Lung (tissue), 12 donors: ENCODE measurements around the gene POT1. TPM values are rescaled to one million over a fixed set of nuclear protein-coding genes. Genes with fewer than 3 reads are reported as not detected.

Source experiments
- ATAC-seq: fragments of 200-7000 bp; cut with Tn5 transposase; one replicate; pipeline ENCODE4 v1.9.1; 2020; ENCODE audit warnings: moderate number of reproducible peaks; ENCODE audit not compliant: insufficient read depth, low FRiP score
- DNase-seq, 3 donors: peaks; one replicate each; pipeline ENCODE4 v3.0.0-alpha.2; 2013 to 2017
- H3K27ac ChIP-seq, 2 donors: one replicate each; pipeline ENCODE4 v1.5.1; 2013; ENCODE audit warnings: mild to moderate bottlenecking in 2 of 2, moderate library complexity in 2 of 2, control low read depth in 1 of 2, inconsistent platforms in 1 of 2, low read depth in 1 of 2, low read length in 1 of 2
- H3K27me3 ChIP-seq, 3 donors: one replicate each; pipeline ENCODE4 v1.5.1; 2013; ENCODE audit warnings: low read length in 2 of 3; ENCODE audit not compliant: control insufficient read depth in 3 of 3, insufficient read depth in 3 of 3
- H3K36me3 ChIP-seq, 4 donors: one replicate each; pipeline ENCODE4 v1.5.1; 2013; ENCODE audit warnings: low read length in 4 of 4, mild to moderate bottlenecking in 1 of 4, moderate library complexity in 1 of 4; ENCODE audit not compliant: control insufficient read depth in 4 of 4, insufficient read depth in 4 of 4
- H3K4me1 ChIP-seq, 5 donors: one replicate each; pipeline ENCODE4 v1.5.1; 2013; ENCODE audit warnings: low read length in 5 of 5, mild to moderate bottlenecking in 2 of 5, moderate library complexity in 1 of 5; ENCODE audit not compliant: control insufficient read depth in 5 of 5, insufficient read depth in 5 of 5
- H3K4me3 ChIP-seq: one replicate; pipeline ENCODE4 v1.5.1; 2013; ENCODE audit warnings: mild to moderate bottlenecking, control low read depth, moderate library complexity
- H3K9ac ChIP-seq, 2 donors: one replicate each; pipeline ENCODE4 v1.5.1; 2013; ENCODE audit warnings: low read length in 2 of 2, control low read depth in 1 of 2; ENCODE audit not compliant: insufficient read depth in 1 of 2
- H3K9me3 ChIP-seq, 4 donors: one replicate each; pipeline ENCODE4 v1.5.1; 2013; ENCODE audit warnings: low read length in 3 of 4, mild to moderate bottlenecking in 1 of 4, moderate library complexity in 1 of 4; ENCODE audit not compliant: control insufficient read depth in 4 of 4, insufficient read depth in 3 of 4
- WGBS, 2 donors: extraction: QIAGEN DNeasy Blood & Tissue Kit; methylation state at CpG; one replicate each; pipeline ENCODE4 v1.1.7; 2013; 5-methylcytosine and 5-hydroxymethylcytosine counted together
- polyA plus RNA-seq, 2 donors: library from polyadenylated mRNA; stranded (reverse); fragments of 200-250 nt; gene quantifications; one replicate each; pipeline ENCODE4 v1.2.1, GENCODE V29; 2013
- total RNA-seq, 2 donors: library from RNA; depleted of rRNA in 1 of 2; stranded (reverse); fragments of >200 nt in 1 of 2; gene quantifications; one replicate each; pipeline ENCODE4 v1.2.1, GENCODE V29; 2014 to 2021
- TF ChIP-seq, protein P1 (sequence below): IDR thresholded peaks from 2 replicates; pipeline ENCODE4 v1.5.1; 2012; ENCODE audit warnings: mild to moderate bottlenecking; ENCODE audit errors: control extremely low read depth, extremely low read depth
- donor health status: control.
- donor health status: control.
- donor health status: Bipolar disorder and iron deficiency.
- donor health status: healthy.
- donor health status: DM: yes; HTN: yes; CAD: no.

POT1 gene
- total and polyA plus RNA-seq, 4 donors, result 6.9 to 93.7 (median 12.2) TPM

DNA sequence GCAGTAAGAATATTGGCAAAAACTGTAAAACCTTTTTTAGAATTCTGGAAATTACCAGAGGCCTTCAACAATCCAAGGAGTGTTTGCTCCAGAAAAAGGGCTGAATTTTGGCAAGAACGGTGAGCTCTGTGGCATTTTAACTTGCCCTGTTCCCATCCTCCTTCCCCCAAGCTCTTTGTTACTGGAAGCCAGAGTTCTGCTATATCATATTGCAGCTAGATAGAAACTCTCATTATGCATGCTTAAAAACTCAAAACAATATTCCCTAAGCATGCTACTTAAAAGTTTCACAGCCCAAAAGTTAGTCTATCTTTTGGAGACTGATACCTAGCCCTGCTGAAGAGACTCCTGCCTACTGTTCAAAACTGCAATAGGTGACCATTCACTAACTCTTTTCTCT is 93.5 kb downstream of the POT1 start:
- Histone ChIP-seq H3K4me3 (no peak overlapping the region), H3K4me1 (peaks cover 0 to 7% (median 0%) of the 10 kb centered on the region in 5 donors), H3K27me3 (no peaks in the 10 kb centered on the region), H3K9me3 (no peaks in the 10 kb centered on the region), H3K27ac (no peak overlapping the region), H3K9ac (no peak overlapping the region), H3K36me3 (peaks cover 0 to 5% (median under 1%) of the 10 kb centered on the region in 4 donors)
- ATAC-seq, result no peak
- TF ChIP-seq, protein P1, sequence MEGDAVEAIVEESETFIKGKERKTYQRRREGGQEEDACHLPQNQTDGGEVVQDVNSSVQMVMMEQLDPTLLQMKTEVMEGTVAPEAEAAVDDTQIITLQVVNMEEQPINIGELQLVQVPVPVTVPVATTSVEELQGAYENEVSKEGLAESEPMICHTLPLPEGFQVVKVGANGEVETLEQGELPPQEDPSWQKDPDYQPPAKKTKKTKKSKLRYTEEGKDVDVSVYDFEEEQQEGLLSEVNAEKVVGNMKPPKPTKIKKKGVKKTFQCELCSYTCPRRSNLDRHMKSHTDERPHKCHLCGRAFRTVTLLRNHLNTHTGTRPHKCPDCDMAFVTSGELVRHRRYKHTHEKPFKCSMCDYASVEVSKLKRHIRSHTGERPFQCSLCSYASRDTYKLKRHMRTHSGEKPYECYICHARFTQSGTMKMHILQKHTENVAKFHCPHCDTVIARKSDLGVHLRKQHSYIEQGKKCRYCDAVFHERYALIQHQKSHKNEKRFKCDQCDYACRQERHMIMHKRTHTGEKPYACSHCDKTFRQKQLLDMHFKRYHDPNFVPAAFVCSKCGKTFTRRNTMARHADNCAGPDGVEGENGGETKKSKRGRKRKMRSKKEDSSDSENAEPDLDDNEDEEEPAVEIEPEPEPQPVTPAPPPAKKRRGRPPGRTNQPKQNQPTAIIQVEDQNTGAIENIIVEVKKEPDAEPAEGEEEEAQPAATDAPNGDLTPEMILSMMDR, result no peak
- DNase-seq, result no peak
- WGBS, 2 donors, result 95 to 100% methylated on average over 1 of the region's 1 CpG

DNA sequence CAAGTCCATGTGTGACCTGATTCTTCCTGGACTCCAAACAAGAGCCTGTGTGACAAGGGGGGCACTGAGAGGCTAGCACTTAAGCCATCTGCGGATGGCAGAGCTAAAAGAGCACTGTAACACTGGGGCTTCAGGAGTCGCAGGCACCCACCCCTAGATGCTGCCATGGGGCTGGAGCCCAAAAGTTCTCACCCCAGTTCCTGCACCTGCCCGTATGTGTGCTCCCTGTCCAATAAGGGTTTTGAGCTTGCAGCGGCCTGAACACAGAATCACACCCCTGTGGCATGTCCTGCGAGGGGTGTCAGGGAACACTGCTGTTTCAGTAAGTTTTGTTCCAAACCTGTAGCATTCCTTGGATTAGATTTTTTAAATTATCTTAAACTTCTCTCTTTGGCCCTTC is 110.8 kb downstream of the POT1 start:
- TF ChIP-seq, protein P1, result no peak
- Histone ChIP-seq H3K27ac (no peak overlapping the region), H3K4me3 (no peak overlapping the region), H3K4me1 (no peaks in the 10 kb centered on the region), H3K36me3 (peaks cover 0 to 10% (median 3%) of the 10 kb centered on the region in 4 donors), H3K27me3 (no peaks in the 10 kb centered on the region), H3K9ac (no peak overlapping the region), H3K9me3 (no peaks in the 10 kb centered on the region)
- 92 to 98% methylated on average over 5 of the region's 5 CpGs for WGBS, 2 donors
- ATAC-seq (no peak), DNase-seq (no peak)

DNA sequence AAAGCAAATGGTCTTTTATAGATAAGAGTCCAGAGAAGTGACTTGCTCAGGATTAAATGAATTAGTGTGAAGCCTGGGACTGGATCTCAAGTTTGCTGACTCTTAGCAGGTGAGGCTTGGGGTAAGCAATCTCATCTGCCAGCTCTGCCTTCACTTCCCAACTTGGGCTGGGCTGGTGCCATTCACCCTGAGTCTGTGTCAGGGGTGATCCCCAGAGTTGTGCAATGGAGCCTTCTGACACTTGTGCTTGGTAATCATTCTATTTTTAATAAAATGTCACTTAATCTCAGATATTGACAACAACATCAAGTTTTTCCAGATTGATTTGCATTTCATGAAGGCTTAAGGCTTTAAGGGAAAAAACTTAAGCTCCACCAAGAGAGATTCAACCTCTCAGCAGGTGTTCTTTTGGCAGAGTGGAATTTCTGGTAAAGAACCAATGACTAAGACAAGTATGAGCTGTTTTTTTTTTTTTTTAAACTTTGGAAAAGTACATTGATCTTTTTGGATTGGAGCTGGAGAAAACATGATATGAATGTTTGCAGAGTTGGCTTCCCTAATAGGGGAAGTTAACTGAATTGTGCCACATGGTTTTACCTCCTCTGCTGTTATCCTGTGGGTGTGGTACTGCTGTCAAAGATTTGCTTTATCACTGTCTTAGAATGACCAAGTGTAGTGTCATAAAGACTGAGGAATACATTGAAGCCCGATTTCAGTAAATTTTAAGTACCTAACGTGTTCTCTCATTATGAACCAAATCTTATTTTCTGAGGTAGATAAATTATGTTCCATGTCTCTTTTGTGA is 115.4 kb downstream of the POT1 start:
- WGBS, 2 donors, result 84 to 86% methylated on average over 2 of the region's 2 CpGs
- Histone ChIP-seq H3K4me3 (no peak overlapping the region), H3K9ac (no peak overlapping the region)

More for the DNA sequence above, 115.4 kb downstream of the POT1 start:
- Histone ChIP-seq H3K27ac (no peak overlapping the region), H3K9me3 (no peaks in the 10 kb centered on the region), H3K36me3 (no peaks in the 10 kb centered on the region), H3K27me3 (no peaks in the 10 kb centered on the region), H3K4me1 (no peaks in the 10 kb centered on the region)
- ATAC-seq, result no peak
- TF ChIP-seq, protein P1, result no peak
- no peak for DNase-seq
